ENCODE measurements around the gene DNAJC4.

DNA sequence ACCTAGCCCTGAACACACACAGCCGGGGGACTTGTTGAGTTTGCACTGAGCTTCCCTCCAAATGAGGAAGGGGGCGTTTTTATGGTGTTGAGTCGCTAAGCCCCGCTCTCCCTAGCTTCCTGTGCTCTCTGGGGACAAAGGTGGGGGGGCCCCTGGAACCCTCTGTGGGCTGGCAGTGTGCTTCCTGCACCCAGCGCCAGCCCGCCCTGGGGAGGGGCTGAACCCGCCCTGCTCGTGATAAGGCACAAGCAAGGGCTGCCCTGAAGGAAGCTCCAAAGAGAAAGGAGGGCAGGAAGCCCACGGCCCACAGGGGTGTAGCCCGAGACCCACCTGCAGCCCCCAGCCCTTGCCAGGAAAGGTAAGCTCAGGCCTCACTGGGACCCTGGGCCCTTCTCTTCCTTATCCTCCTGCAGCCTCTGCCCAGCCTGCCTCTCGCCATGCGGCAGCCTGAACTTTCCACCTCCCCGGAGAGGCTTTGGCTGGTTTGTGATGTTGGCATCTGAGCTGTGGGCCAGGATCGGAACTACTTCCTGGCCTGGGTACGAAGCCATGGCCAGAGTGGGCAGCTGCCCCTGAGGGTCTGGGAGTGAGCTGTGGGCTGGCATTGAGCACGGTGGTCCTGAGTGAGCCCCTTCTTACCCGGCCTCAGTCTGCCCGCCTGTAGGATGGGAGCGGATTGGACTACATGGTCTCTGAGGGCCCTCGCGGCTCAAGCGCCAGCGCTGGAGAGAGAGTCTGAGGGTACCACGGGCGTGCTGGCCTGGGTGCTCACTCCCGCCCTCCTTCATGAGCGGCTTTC lies 23.7 kb upstream of the DNAJC4 start, which contains the start of gene FERMT3:
- TF ChIP-seq POLR2AphosphoS5 (IDR thresholded peaks at IDR 0.05) (no peak), POLR2A (IDR thresholded peaks at IDR 0.05) (no peak)
- TF ChIP-seq, protein P1, sequence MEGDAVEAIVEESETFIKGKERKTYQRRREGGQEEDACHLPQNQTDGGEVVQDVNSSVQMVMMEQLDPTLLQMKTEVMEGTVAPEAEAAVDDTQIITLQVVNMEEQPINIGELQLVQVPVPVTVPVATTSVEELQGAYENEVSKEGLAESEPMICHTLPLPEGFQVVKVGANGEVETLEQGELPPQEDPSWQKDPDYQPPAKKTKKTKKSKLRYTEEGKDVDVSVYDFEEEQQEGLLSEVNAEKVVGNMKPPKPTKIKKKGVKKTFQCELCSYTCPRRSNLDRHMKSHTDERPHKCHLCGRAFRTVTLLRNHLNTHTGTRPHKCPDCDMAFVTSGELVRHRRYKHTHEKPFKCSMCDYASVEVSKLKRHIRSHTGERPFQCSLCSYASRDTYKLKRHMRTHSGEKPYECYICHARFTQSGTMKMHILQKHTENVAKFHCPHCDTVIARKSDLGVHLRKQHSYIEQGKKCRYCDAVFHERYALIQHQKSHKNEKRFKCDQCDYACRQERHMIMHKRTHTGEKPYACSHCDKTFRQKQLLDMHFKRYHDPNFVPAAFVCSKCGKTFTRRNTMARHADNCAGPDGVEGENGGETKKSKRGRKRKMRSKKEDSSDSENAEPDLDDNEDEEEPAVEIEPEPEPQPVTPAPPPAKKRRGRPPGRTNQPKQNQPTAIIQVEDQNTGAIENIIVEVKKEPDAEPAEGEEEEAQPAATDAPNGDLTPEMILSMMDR (IDR thresholded peaks at IDR 0.05) = no peak
